Tibial nerve (tissue), 4 donors: Measurements from ENCODE around the gene CHRNG. TPM values are rescaled to one million over a fixed set of nuclear protein-coding genes. Genes with fewer than 3 reads are reported as not detected.

Source experiments
- DNase-seq, 2 donors: peaks; one replicate each; pipeline ENCODE4 v3.0.0-alpha.2; 2019; ENCODE audit warnings: low spot score in 2 of 2
- H3K27ac ChIP-seq, 4 donors: fragments of 200-600 bp; sonication (generic) in 3 of 4; one replicate each; pipeline ENCODE4 v1.5.1; 2017 to 2019; ENCODE audit warnings: mild to moderate bottlenecking in 1 of 4
- H3K27me3 ChIP-seq, 2 donors: fragments of 200-600 bp; sonication (generic) in 1 of 2; one replicate each; pipeline versions ENCODE4 v1.5.1 to v1.6.0; 2017 to 2019
- H3K36me3 ChIP-seq, 3 donors: fragments of 200-600 bp; sonication (generic); one replicate each; pipeline ENCODE4 v1.5.1; 2018 to 2019
- H3K4me1 ChIP-seq, 4 donors: fragments of 200-600 bp; sonication (generic) in 3 of 4; one replicate each; pipeline ENCODE4 v1.5.1; 2017 to 2019
- H3K4me3 ChIP-seq, 4 donors: fragments of 200-600 bp; sonication (generic) in 3 of 4; one replicate each; pipeline ENCODE4 v1.5.1; 2017 to 2019; ENCODE audit warnings: mild to moderate bottlenecking in 1 of 4, moderate library complexity in 1 of 4
- H3K9me3 ChIP-seq, 4 donors: fragments of 200-600 bp; sonication (generic) in 3 of 4; one replicate each; pipeline ENCODE4 v1.5.1; 2017 to 2019
- CTCF ChIP-seq, 5 experiments: fragments of 200-600 bp in 3 of 5; fragments of 450-650 bp in 2 of 5; sonication (generic) in 3 of 5; IDR thresholded peaks; one replicate each; pipeline ENCODE4 v1.5.1; 2016 to 2019; ENCODE audit warnings: antibody characterized with exemption in 5 of 5, mild to moderate bottlenecking in 3 of 5, moderate library complexity in 2 of 5
- EP300 ChIP-seq, 2 donors: sonication (generic); formaldehyde crosslinking; IDR thresholded peaks; one replicate each; pipeline ENCODE4 v1.6.1; 2017; ENCODE audit warnings: antibody characterized with exemption in 2 of 2, mild to moderate bottlenecking in 1 of 2
- POLR2A ChIP-seq, 2 donors: fragments of 450-650 bp; IDR thresholded peaks; one replicate each; pipeline ENCODE4 v1.6.1; 2017; ENCODE audit warnings: antibody characterized with exemption in 2 of 2, mild to moderate bottlenecking in 2 of 2, moderate library complexity in 2 of 2
- WGBS, 2 donors: methylation state at CpG; one replicate each; pipeline ENCODE4 v1.1.5; 2018; 5-methylcytosine and 5-hydroxymethylcytosine counted together
- total RNA-seq, 4 donors: library from RNA; depleted of rRNA; stranded (reverse); fragments of >200 nt; gene quantifications; one replicate each; pipeline ENCODE4 v1.1.0, GENCODE V29; 2016

Gene CHRNG
- total RNA-seq, 4 donors from 2014 or later: not detected

- Histone ChIP-seq H3K9me3 (peaks cover 0 to 7% (median 0%) of the 10 kb centered on the region in 4 donors), H3K27me3 (peaks cover 0 to 56% of the 10 kb centered on the region in 2 donors), H3K36me3 (no peaks in the 10 kb centered on the region), H3K4me3 (no peak overlapping the region), H3K27ac (no peak overlapping the region), H3K4me1 (no peaks in the 10 kb centered on the region)
- DNase-seq: no peak
- 12 to 22% methylated on average over 4 of the region's 4 CpGs for WGBS, 2 donors
- TF ChIP-seq POLR2A (IDR thresholded peaks at IDR 0.05): no peak
- TF ChIP-seq EP300 (IDR thresholded peaks at IDR 0.05): no peak
- no peak for TF ChIP-seq CTCF (IDR thresholded peaks at IDR 0.05)
Observed at GRCh38 chr2:232538671-232539070, 821 bp upstream of the CHRNG start.

GRCh38 chr2:232540441-232541041 is 1.0 kb downstream of the CHRNG start:
- 77 to 89% methylated on average over 16 to 17 of the region's 17 CpGs for WGBS, 2 donors
- H3K9me3 ChIP-seq: peaks cover 0 to 12% (median 0%) of the 10 kb centered on the region in 4 donors
- H3K27ac ChIP-seq: no peak overlapping the region
- no peaks in the 10 kb centered on the region for H3K4me1 ChIP-seq
- H3K36me3 ChIP-seq: peaks cover 0 to 15% (median 0%) of the 10 kb centered on the region in 3 donors
- H3K4me3 ChIP-seq: no peak overlapping the region
- no peak for TF ChIP-seq POLR2A (IDR thresholded peaks at IDR 0.05)
- no peak for TF ChIP-seq CTCF (IDR thresholded peaks at IDR 0.05)
- no peak for TF ChIP-seq EP300 (IDR thresholded peaks at IDR 0.05)
- DNase-seq: no peak
- peaks cover 0 to 39% of the 10 kb centered on the region in 2 donors for H3K27me3 ChIP-seq

GRCh38 chr2:232541195-232541960 is 1.9 kb downstream of the CHRNG start:
- Histone ChIP-seq H3K4me1 (no peaks in the 10 kb centered on the region), H3K4me3 (no peak overlapping the region), H3K27ac (no peak overlapping the region), H3K9me3 (peaks cover 0 to 8% (median 0%) of the 10 kb centered on the region in 4 donors), H3K36me3 (peaks cover 0 to 24% (median 0%) of the 10 kb centered on the region in 3 donors), H3K27me3 (peaks cover 0 to 31% of the 10 kb centered on the region in 2 donors)
- WGBS, 2 donors: 74 to 75% methylated on average over 15 to 19 of the region's 19 CpGs
- no peak for DNase-seq
- TF ChIP-seq POLR2A (IDR thresholded peaks at IDR 0.05): no peak
- TF ChIP-seq CTCF (IDR thresholded peaks at IDR 0.05): no peak
- no peak for TF ChIP-seq EP300 (IDR thresholded peaks at IDR 0.05)

GRCh38 chr2:232541961-232542714 is 2.6 kb downstream of the CHRNG start:
- peaks cover 0 to 23% of the 10 kb centered on the region in 2 donors for H3K27me3 ChIP-seq
- no peak overlapping the region for H3K27ac ChIP-seq
- DNase-seq: no peak
- H3K36me3 ChIP-seq: peaks cover 0 to 31% (median 0%) of the 10 kb centered on the region in 3 donors
- no peaks in the 10 kb centered on the region for H3K4me1 ChIP-seq
- H3K4me3 ChIP-seq: no peak overlapping the region
- WGBS, 2 donors: 65 to 69% methylated on average over 9 of the region's 9 CpGs
- TF ChIP-seq CTCF (IDR thresholded peaks at IDR 0.05) (no peak), POLR2A (IDR thresholded peaks at IDR 0.05) (no peak), EP300 (IDR thresholded peaks at IDR 0.05) (no peak)
- H3K9me3 ChIP-seq: peaks cover 0 to 7% (median 0%) of the 10 kb centered on the region in 4 donors
